Measurements from ENCODE around the gene BAZ2B. TPM values are rescaled to one million over a fixed set of nuclear protein-coding genes. Genes with fewer than 3 reads are reported as not detected.

The BAZ2B gene
- total RNA-seq, 1 donor from 2014 or later = 101 TPM

DNA sequence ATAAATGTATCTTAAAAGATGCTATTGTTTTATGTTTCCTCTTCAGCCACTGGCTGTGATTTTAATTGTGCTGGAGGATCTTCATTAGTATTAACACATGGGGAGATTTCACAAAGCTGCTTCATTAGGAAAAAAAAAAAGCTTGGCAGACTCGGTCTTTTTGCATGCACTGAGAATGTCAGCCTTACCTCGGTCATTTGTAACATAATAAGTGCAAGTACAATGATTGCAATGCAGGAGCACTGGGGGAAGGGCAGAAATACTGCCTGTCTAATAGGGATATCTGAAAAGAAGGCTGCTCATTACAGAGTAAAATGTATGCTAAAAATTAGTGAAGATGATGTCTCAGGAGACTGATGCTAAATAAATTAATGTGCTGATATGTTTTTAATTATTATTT, 1.3 kb upstream of the BAZ2B start:
- H3K9me3 Mint-ChIP-seq = no peaks in the 10 kb centered on the region
- Histone ChIP-seq H2AFZ (replicated peaks) (no peak overlapping the region), H3K27ac (no peak overlapping the region), H3K36me3 (no peaks in the 10 kb centered on the region), H3K4me3 (peak overlapping the region; percentile 79), H3F3A (ENCODE audit: low read depth) (peaks cover 41% of the 10 kb centered on the region), H3K9ac (peak overlapping the region; percentile 92), H3K79me2 (ENCODE audit: low read depth) (peaks cover 59% of the 10 kb centered on the region), H3K9me3 (ENCODE audit: low read depth) (no peaks in the 10 kb centered on the region), H3K4me2 (peak overlapping the region; percentile 92), H4K20me1 (ENCODE audit: low read depth) (peaks cover 6% of the 10 kb centered on the region), H3K27me3 (no peaks in the 10 kb centered on the region), H3K4me1 (peaks cover 26% of the 10 kb centered on the region)
- H3K4me1 Mint-ChIP-seq = peaks cover 17% of the 10 kb centered on the region
- H3K4me3 Mint-ChIP-seq = peak overlapping the region; percentile 93
- peak; percentile 68 for DNase-seq (ENCODE audit: low spot score)
- peak overlapping the region; percentile 1 for H3K27ac Mint-ChIP-seq
- no peaks in the 10 kb centered on the region for H3K36me3 Mint-ChIP-seq
- H3K27me3 Mint-ChIP-seq (ENCODE audit: insufficient read depth, low read depth) = no peaks in the 10 kb centered on the region
- TF ChIP-seq EZH2 (IDR thresholded peaks at IDR 0.05) (no peak), EZH2phosphoT487 (IDR thresholded peaks at IDR 0.05) (no peak)
- TF ChIP-seq, protein P1, sequence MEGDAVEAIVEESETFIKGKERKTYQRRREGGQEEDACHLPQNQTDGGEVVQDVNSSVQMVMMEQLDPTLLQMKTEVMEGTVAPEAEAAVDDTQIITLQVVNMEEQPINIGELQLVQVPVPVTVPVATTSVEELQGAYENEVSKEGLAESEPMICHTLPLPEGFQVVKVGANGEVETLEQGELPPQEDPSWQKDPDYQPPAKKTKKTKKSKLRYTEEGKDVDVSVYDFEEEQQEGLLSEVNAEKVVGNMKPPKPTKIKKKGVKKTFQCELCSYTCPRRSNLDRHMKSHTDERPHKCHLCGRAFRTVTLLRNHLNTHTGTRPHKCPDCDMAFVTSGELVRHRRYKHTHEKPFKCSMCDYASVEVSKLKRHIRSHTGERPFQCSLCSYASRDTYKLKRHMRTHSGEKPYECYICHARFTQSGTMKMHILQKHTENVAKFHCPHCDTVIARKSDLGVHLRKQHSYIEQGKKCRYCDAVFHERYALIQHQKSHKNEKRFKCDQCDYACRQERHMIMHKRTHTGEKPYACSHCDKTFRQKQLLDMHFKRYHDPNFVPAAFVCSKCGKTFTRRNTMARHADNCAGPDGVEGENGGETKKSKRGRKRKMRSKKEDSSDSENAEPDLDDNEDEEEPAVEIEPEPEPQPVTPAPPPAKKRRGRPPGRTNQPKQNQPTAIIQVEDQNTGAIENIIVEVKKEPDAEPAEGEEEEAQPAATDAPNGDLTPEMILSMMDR (IDR thresholded peaks at IDR 0.05) = no peak

DNA sequence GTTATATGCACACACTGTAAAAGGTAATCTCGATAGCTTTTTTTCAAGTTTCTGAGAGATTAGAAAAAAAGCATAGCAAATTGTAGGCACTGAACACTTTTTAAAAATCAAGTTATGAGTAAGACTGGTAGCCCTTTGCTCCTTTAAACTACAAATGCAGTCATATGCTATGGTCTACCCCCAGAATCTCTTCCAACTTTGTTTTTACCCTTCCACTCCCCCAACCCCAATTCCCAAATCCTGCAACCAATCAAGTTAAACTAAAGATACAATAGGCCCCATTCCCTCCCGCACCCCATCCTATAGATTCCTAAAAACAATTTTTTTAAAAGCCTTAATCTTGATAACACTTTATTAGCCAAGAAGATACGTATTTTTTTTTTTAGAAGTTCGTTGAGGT, 752 bp upstream of the BAZ2B start:
- Histone ChIP-seq H3K4me2 (peak overlapping the region; percentile 92), H3K27me3 (no peaks in the 10 kb centered on the region), H2AFZ (replicated peaks) (no peak overlapping the region), H3K79me2 (ENCODE audit: low read depth) (peaks cover 65% of the 10 kb centered on the region), H3K4me3 (peak overlapping the region; percentile 79), H3K9ac (peak overlapping the region; percentile 92), H3K36me3 (no peaks in the 10 kb centered on the region), H3F3A (ENCODE audit: low read depth) (peaks cover 41% of the 10 kb centered on the region), H3K4me1 (peaks cover 31% of the 10 kb centered on the region), H3K27ac (peak overlapping the region; percentile 99), H4K20me1 (ENCODE audit: low read depth) (peaks cover 11% of the 10 kb centered on the region), H3K9me3 (ENCODE audit: low read depth) (no peaks in the 10 kb centered on the region)
- Mint-ChIP-seq H3K4me3 (peak overlapping the region; percentile 93), H3K4me1 (peaks cover 22% of the 10 kb centered on the region), H3K27me3 (ENCODE audit: insufficient read depth, low read depth) (no peaks in the 10 kb centered on the region), H3K36me3 (no peaks in the 10 kb centered on the region), H3K27ac (peak overlapping the region; percentile 99), H3K9me3 (no peaks in the 10 kb centered on the region)
- TF ChIP-seq, protein P1 (IDR thresholded peaks at IDR 0.05) = no peak
- TF ChIP-seq EZH2phosphoT487 (IDR thresholded peaks at IDR 0.05) (no peak), EZH2 (IDR thresholded peaks at IDR 0.05) (no peak)
- DNase-seq (ENCODE audit: low spot score) = peak; percentile 39

DNA sequence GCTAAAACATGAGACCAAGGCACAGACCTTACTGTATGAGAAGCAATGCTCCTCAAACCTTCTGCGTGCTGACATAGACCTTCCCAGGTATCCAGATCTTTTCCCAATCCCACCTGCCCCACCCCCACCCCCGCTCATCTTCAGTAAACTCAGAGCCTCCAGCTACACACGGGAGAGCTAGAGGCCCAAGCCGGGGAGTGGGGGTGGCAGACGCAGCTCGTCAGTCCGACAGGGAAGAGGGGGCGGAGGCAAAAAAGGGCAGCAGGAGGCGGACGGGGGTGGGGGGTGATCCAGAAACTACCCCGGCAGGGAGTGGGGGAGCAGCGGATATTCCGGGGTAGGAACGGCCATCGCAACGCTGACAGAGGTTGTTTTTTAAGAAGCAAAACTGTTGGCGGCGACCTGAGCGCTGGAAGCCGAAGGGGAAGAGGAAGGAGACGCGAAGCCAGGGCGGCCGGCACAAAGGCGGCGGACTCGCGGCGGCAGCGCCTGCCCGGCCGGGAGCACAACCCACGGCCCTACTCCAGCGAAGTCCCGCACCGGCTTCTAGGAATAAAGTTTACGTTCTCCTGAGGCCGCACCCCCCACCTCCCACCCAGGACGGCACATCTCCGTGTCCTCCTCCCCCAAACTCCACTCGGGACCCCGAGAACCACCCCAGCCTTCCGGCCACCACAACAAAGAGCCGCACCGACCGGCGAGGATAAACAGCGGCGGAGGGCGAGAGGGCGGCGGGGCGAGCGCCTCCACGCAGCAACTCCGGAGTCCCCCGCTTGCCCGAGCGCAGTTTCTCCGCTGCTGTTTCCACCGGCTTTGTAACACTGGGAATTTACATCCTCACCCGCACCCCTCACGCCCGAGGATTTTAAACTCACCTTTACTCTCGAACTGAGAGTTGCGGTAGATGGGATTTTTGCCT, 722 bp downstream of the BAZ2B start:
- no peaks in the 10 kb centered on the region for H3K9me3 Mint-ChIP-seq
- H3K79me2 ChIP-seq (ENCODE audit: low read depth) = peaks cover 79% of the 10 kb centered on the region
- no peak for TF ChIP-seq EZH2 (IDR thresholded peaks at IDR 0.05)
- TF ChIP-seq EZH2phosphoT487 (IDR thresholded peaks at IDR 0.05) = no peak
- TF ChIP-seq, protein P1 (IDR thresholded peaks at IDR 0.05) = no peak
- no peaks in the 10 kb centered on the region for H3K27me3 ChIP-seq
- H3K27ac Mint-ChIP-seq = peak overlapping the region; percentile 99
- peaks cover 28% of the 10 kb centered on the region for H3K4me1 Mint-ChIP-seq
- H3K9ac ChIP-seq = peak overlapping the region; percentile 92
- peaks cover 46% of the 10 kb centered on the region for H3K4me1 ChIP-seq
- no peaks in the 10 kb centered on the region for H3K9me3 ChIP-seq (ENCODE audit: low read depth)
- peak overlapping the region; percentile 92 for H3K4me2 ChIP-seq
- peak overlapping the region; percentile 93 for H3K4me3 Mint-ChIP-seq
- H3K4me3 ChIP-seq = peak overlapping the region; percentile 79
- no peaks in the 10 kb centered on the region for H3K27me3 Mint-ChIP-seq (ENCODE audit: insufficient read depth, low read depth)
- peak; percentile 90 for DNase-seq (ENCODE audit: low spot score)
- peaks cover 17% of the 10 kb centered on the region for H4K20me1 ChIP-seq (ENCODE audit: low read depth)
- peak overlapping the region; percentile 99 for H3K27ac ChIP-seq
- H3F3A ChIP-seq (ENCODE audit: low read depth) = peaks cover 41% of the 10 kb centered on the region
- H3K36me3 Mint-ChIP-seq = no peaks in the 10 kb centered on the region
- no peak overlapping the region for H2AFZ ChIP-seq (replicated peaks)
- no peaks in the 10 kb centered on the region for H3K36me3 ChIP-seq
